Muscle of arm (tissue), 14 donors: ENCODE data around the gene CST4. TPM values are rescaled to one million over a fixed set of nuclear protein-coding genes. Genes with fewer than 3 reads are reported as not detected.
"Not testable (repeated sequence)": the region's sequence is repeated elsewhere in the genome, so short reads cannot be mapped to it uniquely, and the experiment has no call there.

Experiments used
- DNase-seq: peaks from one replicate; pipeline ENCODE4 v3.0.0-alpha.2; 2013
- long read RNA-seq, 11 donors: transcript quantifications; one replicate each; lab custom pipeline, GENCODE V29; 2026
- polyA plus RNA-seq, 12 donors: library from polyadenylated mRNA; unstranded; fragments of 120-200 nt; gene quantifications; one replicate each; pipeline ENCODE4 v1.2.1, GENCODE V29; 2013; ENCODE audit not compliant: insufficient read length in 12 of 12

Gene CST4
- polyA plus RNA-seq: not detected
- long read RNA-seq, donor 1: 0 reads
- long read RNA-seq, donor 2: 0 reads
- long read RNA-seq, donor 3: 0 reads
- long read RNA-seq, donor 4: 0 reads
- long read RNA-seq, donor 5: 0 reads
- long read RNA-seq, donor 6: 0 reads
- long read RNA-seq, donor 7: 0 reads
- long read RNA-seq, donor 8: 0 reads
- long read RNA-seq, donor 9: 0 reads
- long read RNA-seq, donor 10: 0 reads
- long read RNA-seq, donor 11: 0 reads

- DNase-seq: not testable (repeated sequence)
These were observed at the start of gene CST4 for GRCh38 chr20:23688684-23689398. Gene CST4, minus strand, starts transcription at chr20:23689038. Its CDS starts 69 bp downstream, at chr20:23688969.

- DNase-seq: not testable (repeated sequence)
These were observed 46.6 kb upstream of the CST4 start for GRCh38 chr20:23735391-23735790.

GRCh38 chr20:23734949-23735348 is 46.1 kb upstream of the CST4 start:
- DNase-seq: not testable (repeated sequence)

GRCh38 chr20:23734440-23734839 is 45.6 kb upstream of the CST4 start:
- not testable (repeated sequence) for DNase-seq

GRCh38 chr20:23727016-23727415 is 38.2 kb upstream of the CST4 start:
- DNase-seq: no peak

GRCh38 chr20:23725102-23725501 is 36.3 kb upstream of the CST4 start:
- no peak for DNase-seq

- not testable (repeated sequence) for DNase-seq
These were observed 34.9 kb upstream of the CST4 start for GRCh38 chr20:23723659-23724307.

GRCh38 chr20:23722851-23723250 is 34.0 kb upstream of the CST4 start:
- DNase-seq: not testable (repeated sequence)

GRCh38 chr20:23721962-23722361 is 33.1 kb upstream of the CST4 start:
- no peak for DNase-seq

- DNase-seq: not testable (repeated sequence)
These were observed 30.5 kb upstream of the CST4 start for GRCh38 chr20:23719351-23719750.

- DNase-seq: not testable (repeated sequence)
These were observed 22.9 kb upstream of the CST4 start for GRCh38 chr20:23711778-23712177.

- no peak for DNase-seq
These were observed 21.9 kb upstream of the CST4 start for GRCh38 chr20:23710771-23711170.

- no peak for DNase-seq
These were observed 17.1 kb upstream of the CST4 start for GRCh38 chr20:23705895-23706294.

- no peak for DNase-seq
These were observed 13.2 kb upstream of the CST4 start for GRCh38 chr20:23702021-23702420.

GRCh38 chr20:23700931-23701330 is 12.1 kb upstream of the CST4 start:
- DNase-seq: no peak

- DNase-seq: no peak
These were observed 9.1 kb upstream of the CST4 start for GRCh38 chr20:23697947-23698346.

- not testable (repeated sequence) for DNase-seq
These were observed 6.2 kb upstream of the CST4 start for GRCh38 chr20:23695068-23695395.

GRCh38 chr20:23694178-23695067 is 5.6 kb upstream of the CST4 start:
- not testable (repeated sequence) for DNase-seq

GRCh38 chr20:23692725-23693619 is 4.1 kb upstream of the CST4 start:
- DNase-seq: not testable (repeated sequence)

- no peak for DNase-seq
These were observed 2.8 kb upstream of the CST4 start for GRCh38 chr20:23691675-23692074.

GRCh38 chr20:23690581-23690980 is 1.7 kb upstream of the CST4 start:
- no peak for DNase-seq
